H1 (cell line): Measurements from ENCODE around the gene OR2V1. TPM values are rescaled to one million over a fixed set of nuclear protein-coding genes. Genes with fewer than 3 reads are reported as not detected.

ENCODE experiments used
- CHD1 ChIP-seq: IDR thresholded peaks from 2 replicates; pipeline ENCODE4 v1.6.1; 2012; ENCODE audit warnings: low read depth, low read length, improper control_type of control experiment
- CTBP2 ChIP-seq: IDR thresholded peaks from 2 replicates; pipeline ENCODE4 v1.7.0; 2011; ENCODE audit warnings: borderline replicate concordance, mild to moderate bottlenecking, moderate library complexity, mixed read lengths, low read length; ENCODE audit not compliant: insufficient read depth, insufficient read length
- EGR1 ChIP-seq: IDR thresholded peaks from 2 replicates; pipeline ENCODE4 v1.6.1; 2011; ENCODE audit warnings: low read depth, low read length, borderline replicate concordance
- EP300 ChIP-seq, 2 experiments: IDR thresholded peaks; 1 replicate in 1 of 2; 2 replicates in 1 of 2; pipeline ENCODE4 v1.6.1; 2011 to 2012; ENCODE audit warnings: low read depth in 2 of 2, low read length in 2 of 2, mild to moderate bottlenecking in 2 of 2, borderline replicate concordance in 1 of 2, inconsistent platforms in 1 of 2, moderate library complexity in 1 of 2
- HDAC2 ChIP-seq, 2 experiments: fragments of 300-600 bp in 1 of 2; sonication (generic) in 1 of 2; IDR thresholded peaks; 2 replicates each; pipeline ENCODE4 v1.6.1; 2011 to 2012; ENCODE audit warnings: low read depth in 2 of 2, low read length in 2 of 2, mild to moderate bottlenecking in 2 of 2, moderate library complexity in 2 of 2, borderline replicate concordance in 1 of 2, inconsistent platforms in 1 of 2
- JUN ChIP-seq: IDR thresholded peaks from 2 replicates; pipeline ENCODE4 v1.6.1; 2011; ENCODE audit warnings: low read depth, mild to moderate bottlenecking, improper control_type of control experiment, low read length
- KDM4A ChIP-seq: IDR thresholded peaks from one replicate; pipeline ENCODE4 v1.7.1; 2012; ENCODE audit warnings: low read depth, mild to moderate bottlenecking, moderate library complexity, low read length, inconsistent platforms; ENCODE audit not compliant: severe bottlenecking
- MAFK ChIP-seq: IDR thresholded peaks from 2 replicates; pipeline ENCODE4 v1.6.1; 2012; ENCODE audit warnings: low read depth, mild to moderate bottlenecking, improper control_type of control experiment, low read length
- PHF8 ChIP-seq: fragments of 200-600 bp; sonication (generic); conservative IDR thresholded peaks from 2 replicates; pipeline ENCODE4 v1.7.1; 2012; ENCODE audit warnings: low read depth, mild to moderate bottlenecking, inconsistent platforms, low read length, moderate library complexity
- RBBP5 ChIP-seq: IDR thresholded peaks from 2 replicates; pipeline ENCODE4 v1.7.1; 2012; ENCODE audit warnings: low read depth, mild to moderate bottlenecking, inconsistent platforms, low read length, moderate library complexity, borderline replicate concordance
- RFX5 ChIP-seq: IDR thresholded peaks from 2 replicates; pipeline ENCODE4 v1.6.1; 2011; ENCODE audit warnings: low read depth, low read length, improper control_type of control experiment, borderline replicate concordance
- RNF2 ChIP-seq: fragments of 200-900, 300-1000 bp; sonication (generic); IDR thresholded peaks from 2 replicates; pipeline ENCODE4 v1.7.1; 2016; ENCODE audit warnings: borderline replicate concordance, low read depth, mild to moderate bottlenecking, antibody characterized with exemption, low read length; ENCODE audit not compliant: poor library complexity, severe bottlenecking; ENCODE audit errors: missing control alignments
- SIRT6 ChIP-seq: IDR thresholded peaks from one replicate; pipeline ENCODE4 v1.7.1; 2012; ENCODE audit warnings: low read length, inconsistent platforms
- SP1 ChIP-seq: IDR thresholded peaks from 2 replicates; pipeline ENCODE4 v1.6.1; 2011; ENCODE audit warnings: low read depth, low read length
- SP4 ChIP-seq: IDR thresholded peaks from 2 replicates; pipeline ENCODE4 v1.6.1; 2012; ENCODE audit warnings: low read length, inconsistent platforms
- SUZ12 ChIP-seq: fragments of 200-600 bp; sonication (generic); IDR thresholded peaks from 2 replicates; pipeline ENCODE4 v1.6.1; 2012; ENCODE audit warnings: mild to moderate bottlenecking, inconsistent platforms, low read length, moderate library complexity, mixed read lengths
- TAF1 ChIP-seq: IDR thresholded peaks from 2 replicates; pipeline ENCODE4 v1.6.1; 2011; ENCODE audit warnings: mild to moderate bottlenecking, low read depth, low read length
- YY1 ChIP-seq: IDR thresholded peaks from 2 replicates; pipeline ENCODE4 v1.6.1; 2011; ENCODE audit warnings: low read depth, mild to moderate bottlenecking, low read length
- polyA plus RNA-seq, 7 experiments: library from polyadenylated mRNA; depleted of rRNA in 3 of 7; stranded (reverse) in 5 of 7; unstranded in 2 of 7; fragments of >200 nt in 5 of 7; fragments of 200-250 nt in 2 of 7; gene quantifications; 1 replicate in 5 of 7; 2 replicates in 1 of 7; 4 replicates in 1 of 7; pipeline versions ENCODE4 v1.2.1 to v1.2.3, GENCODE V29; 2011 to 2013; ENCODE audit warnings: missing spikeins in 2 of 7, mixed read lengths in 2 of 7
- total RNA-seq: library from RNA; stranded (reverse); fragmentation: NEBNext Ultra II Directional; extraction: Animal tissue kit (Norgen Biotek cat#: 25700); gene quantifications from 2 replicates; pipeline ENCODE4 v1.2.1, GENCODE V29; 2021

OR2V1 gene
- total and polyA plus RNA-seq, 2 of the 8 experiments (the other 6 are each of a cell fraction or from before 2014, with no cell fraction given): not detected

DNA sequence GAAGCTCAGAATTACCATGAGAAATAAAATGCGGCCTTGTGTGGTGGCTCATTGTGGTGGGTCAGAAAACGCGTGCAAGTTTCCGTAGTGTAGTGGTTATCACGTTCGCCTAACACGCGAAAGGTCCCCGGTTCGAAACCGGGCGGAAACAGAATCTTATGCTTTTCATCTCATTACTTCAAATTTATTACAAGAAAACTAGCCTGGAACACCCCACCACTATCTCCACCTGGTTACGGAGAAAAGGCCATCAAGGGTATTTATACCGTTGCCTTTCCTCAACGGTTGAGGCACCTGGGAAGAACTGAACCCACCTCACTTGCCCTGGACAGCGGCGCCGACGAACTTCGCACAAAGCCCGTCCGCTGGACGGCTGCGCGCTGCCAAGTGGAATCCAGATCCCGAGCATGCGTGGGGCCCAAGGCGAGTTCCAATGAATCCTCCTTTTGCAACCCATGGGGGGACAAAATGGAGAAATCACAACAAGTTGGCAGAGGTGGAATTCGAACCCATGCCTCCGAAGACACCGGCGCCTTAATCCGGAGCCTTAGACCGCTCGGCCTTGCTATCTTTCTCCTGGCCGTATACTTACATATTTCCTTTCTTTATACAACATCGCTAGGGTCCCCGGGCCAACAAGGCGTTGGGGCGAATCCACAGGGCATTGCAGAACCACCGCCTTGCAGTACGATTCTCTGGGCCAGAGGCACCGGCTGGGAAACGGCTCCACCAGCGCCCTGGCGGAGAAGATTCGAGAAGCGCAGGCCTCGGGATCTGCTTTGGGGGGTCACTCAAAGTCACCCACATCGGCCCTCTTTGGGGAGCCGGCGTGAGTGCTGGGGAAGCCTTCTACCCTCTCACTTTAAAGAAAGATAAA lies 33.3 kb upstream of the OR2V1 start (continued):
- TF ChIP-seq YY1: no peak
- TF ChIP-seq PHF8: no peak
- TF ChIP-seq RFX5: no peak
- no peak for TF ChIP-seq EP300 (IDR thresholded peaks at IDR 0.05; ENCODE audit: borderline replicate concordance in 1 of 2, low read depth in 2 of 2, low read length in 2 of 2)
- no peak for TF ChIP-seq TAF1
- no peak for TF ChIP-seq CTBP2
- TF ChIP-seq KDM4A: peak; percentile 26
- no peak for TF ChIP-seq SUZ12
- no peak for TF ChIP-seq RNF2
- no peak for TF ChIP-seq CHD1
- no peak for TF ChIP-seq SIRT6
- TF ChIP-seq RBBP5: 0 out of 2 replicates have a peak, but pooled peaks have one; percentile 41
- no peak for TF ChIP-seq SP4
- TF ChIP-seq SP1: no peak
- TF ChIP-seq JUN: no peak
- no peak for TF ChIP-seq MAFK
- TF ChIP-seq EGR1: no peak
- TF ChIP-seq HDAC2 (IDR thresholded peaks at IDR 0.05; ENCODE audit: borderline replicate concordance in 1 of 2, low read depth in 2 of 2, low read length in 2 of 2): peak in 1 of 2 experiments; percentile 65; a peak in 1 of 4 replicates
